NOMO-1 (cell line): ENCODE measurements around the gene MFAP1.

ENCODE experiments used
- DNase-seq, 2 experiments: peaks; one replicate each; lab custom pipeline; 2025; ENCODE audit not compliant: unreplicated experiment in 2 of 2; lab: John Stamatoyannopoulos, UW

Gene MFAP1

GRCh38 chr15:43777267-43777914 is 47.1 kb downstream of the MFAP1 start:
- peak; percentile 89 to 90 for DNase-seq

- DNase-seq = peak; percentile 82 to 87
Measured at GRCh38 chr15:43776718-43777266, 47.7 kb downstream of the MFAP1 start, which contains the start of gene ELL3. ELL3 (minus strand) TSS chr15:43776966; CDS start chr15:43776901, 65 bp downstream.

DNA sequence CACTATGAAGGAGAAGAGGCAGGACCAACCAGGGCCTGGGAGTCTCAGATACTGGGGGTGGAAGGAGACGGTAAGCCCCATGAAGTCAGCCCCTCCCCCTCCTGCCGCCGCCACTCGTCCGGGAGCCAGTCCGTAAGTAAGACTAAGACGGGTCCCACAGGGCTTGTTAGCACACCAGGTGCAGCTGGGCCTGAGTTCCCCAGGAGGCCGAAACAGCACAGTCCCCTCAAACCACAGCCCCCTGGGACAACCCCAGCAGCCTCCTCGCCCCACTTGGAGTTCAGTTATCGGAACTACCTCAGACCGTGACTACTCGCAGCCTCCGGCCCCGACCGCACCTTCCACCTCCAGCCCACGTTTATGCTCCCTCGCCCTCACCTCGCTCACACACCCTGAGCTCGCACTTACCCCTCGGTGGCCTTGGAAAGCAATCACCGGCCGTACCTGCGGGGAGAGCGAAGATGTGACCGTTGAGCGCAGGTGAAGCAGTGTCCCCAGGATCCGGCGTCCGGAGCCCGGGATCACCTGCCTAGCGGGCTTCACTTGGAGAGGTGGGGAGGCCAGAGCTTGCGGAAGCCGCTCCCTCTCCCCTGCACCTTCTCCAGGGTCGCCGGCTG is 48.3 kb downstream of the MFAP1 start:
- no peak for DNase-seq

GRCh38 chr15:43775411-43775965 is 49.0 kb downstream of the MFAP1 start:
- no peak for DNase-seq

- DNase-seq = no peak
Measured at GRCh38 chr15:43774062-43774461, 50.4 kb downstream of the MFAP1 start.

DNA sequence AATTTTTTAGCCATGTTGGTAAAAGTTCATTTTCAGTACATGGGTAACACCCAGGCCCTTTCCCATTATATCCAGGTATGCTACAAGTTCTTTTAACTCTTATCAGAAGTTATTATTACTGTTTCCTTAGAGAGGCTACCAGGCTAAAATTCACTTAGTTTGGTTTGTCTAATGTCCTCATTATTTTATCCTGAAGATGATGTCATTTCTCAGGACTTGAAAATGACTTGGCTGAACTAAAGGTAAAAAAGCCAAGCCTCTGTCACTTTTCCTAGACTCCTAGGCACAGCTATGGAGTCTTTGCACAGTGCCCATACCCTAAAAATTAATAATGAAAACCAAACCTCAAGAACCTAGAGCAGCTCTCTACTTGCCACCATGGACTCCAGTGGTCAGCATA is 51.9 kb downstream of the MFAP1 start:
- DNase-seq = no peak

DNA sequence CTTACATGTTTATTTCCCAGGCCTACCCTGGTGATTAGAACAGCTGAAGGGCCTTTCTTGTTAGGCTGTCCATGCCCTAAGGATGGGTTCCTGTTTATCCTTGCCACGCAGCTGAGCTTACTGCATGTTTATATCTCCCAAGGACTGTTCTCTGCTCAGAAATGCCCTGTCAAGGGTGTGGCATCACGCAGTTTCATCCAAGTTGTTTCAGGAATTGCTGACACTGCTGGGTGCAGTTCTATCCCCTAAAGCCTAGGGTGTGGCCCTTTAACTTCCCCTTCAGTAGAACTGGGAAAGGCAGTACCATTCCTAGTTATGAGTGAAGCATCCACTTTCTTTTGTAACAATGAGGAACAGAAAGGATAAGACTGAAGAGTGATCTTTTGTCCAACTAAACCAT is 52.7 kb downstream of the MFAP1 start:
- no peak for DNase-seq

- peak in 1 of 2 experiments; percentile 55 for DNase-seq
Measured at GRCh38 chr15:43769584-43770228, 54.8 kb downstream of the MFAP1 start.

- DNase-seq = no peak
Measured at GRCh38 chr15:43763819-43764446, 60.6 kb downstream of the MFAP1 start.

- DNase-seq = no peak
Measured at GRCh38 chr15:43762824-43763223, 61.7 kb downstream of the MFAP1 start.
